Measurements from ENCODE around the gene TUSC1.
A peak's percentile ranks its signal among the peaks of the same experiment; 100 is the strongest.
"Not testable (repeated sequence)": the region's sequence is repeated elsewhere in the genome, so short reads cannot be mapped to it uniquely, and the experiment has no call there.

The TUSC1 gene

GRCh38 chr9:25677301-25678146 lies 720 bp downstream of the TUSC1 start:
- H3K4me3 ChIP-seq (ENCODE audit: low read depth, low read length) = peak overlapping the region; percentile 76
- TF ChIP-seq, protein P1, sequence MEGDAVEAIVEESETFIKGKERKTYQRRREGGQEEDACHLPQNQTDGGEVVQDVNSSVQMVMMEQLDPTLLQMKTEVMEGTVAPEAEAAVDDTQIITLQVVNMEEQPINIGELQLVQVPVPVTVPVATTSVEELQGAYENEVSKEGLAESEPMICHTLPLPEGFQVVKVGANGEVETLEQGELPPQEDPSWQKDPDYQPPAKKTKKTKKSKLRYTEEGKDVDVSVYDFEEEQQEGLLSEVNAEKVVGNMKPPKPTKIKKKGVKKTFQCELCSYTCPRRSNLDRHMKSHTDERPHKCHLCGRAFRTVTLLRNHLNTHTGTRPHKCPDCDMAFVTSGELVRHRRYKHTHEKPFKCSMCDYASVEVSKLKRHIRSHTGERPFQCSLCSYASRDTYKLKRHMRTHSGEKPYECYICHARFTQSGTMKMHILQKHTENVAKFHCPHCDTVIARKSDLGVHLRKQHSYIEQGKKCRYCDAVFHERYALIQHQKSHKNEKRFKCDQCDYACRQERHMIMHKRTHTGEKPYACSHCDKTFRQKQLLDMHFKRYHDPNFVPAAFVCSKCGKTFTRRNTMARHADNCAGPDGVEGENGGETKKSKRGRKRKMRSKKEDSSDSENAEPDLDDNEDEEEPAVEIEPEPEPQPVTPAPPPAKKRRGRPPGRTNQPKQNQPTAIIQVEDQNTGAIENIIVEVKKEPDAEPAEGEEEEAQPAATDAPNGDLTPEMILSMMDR (IDR thresholded peaks at IDR 0.05; ENCODE audit: low read depth, low read length) = no peak

DNA sequence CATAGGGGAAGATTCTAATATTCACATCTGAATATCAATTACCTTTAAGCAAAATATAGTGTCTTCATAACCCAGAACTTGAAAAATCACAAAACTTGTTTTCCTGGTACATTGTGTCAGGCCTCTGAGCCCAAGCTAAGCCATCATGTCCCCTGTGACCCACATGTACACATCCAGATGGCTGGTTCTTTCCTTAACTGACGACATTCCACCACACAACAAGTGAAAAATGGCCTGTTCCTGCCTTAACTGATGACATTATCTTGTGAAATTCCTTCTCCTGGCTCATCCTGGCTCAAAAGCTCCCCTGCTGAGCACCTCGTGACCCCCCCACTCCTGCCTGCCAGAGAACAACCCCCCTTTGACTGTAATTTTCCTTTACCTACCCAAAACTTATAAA lies 2.4 kb downstream of the TUSC1 start:
- H3K4me3 ChIP-seq (ENCODE audit: low read depth, low read length) = not testable (repeated sequence)

DNA sequence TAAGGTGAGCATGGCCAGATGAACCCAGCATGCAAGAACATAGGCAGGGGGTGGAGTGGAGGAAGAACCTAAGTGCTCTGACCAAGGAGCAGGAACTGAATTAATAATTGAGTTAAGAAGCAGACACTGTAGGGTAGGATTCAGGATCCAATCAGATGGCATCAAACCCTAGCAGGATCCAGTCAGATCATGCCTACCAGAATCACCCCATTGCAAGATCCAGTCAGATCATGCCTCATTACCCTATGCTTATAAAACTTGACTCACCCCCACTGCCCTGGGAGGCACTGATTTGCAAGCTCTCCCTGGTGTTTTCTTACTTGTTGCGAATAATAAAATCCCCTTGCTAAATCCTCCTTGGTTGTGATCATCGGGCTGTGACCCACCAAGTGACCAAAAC lies 19.7 kb downstream of the TUSC1 start:
- H3K4me3 ChIP-seq (ENCODE audit: low read depth, low read length) = no peak overlapping the region

GRCh38 chr9:25654417-25654816 lies 23.8 kb downstream of the TUSC1 start:
- TF ChIP-seq, protein P1 (IDR thresholded peaks at IDR 0.05; ENCODE audit: low read depth, low read length) = no peak
- H3K4me3 ChIP-seq (ENCODE audit: low read depth, low read length) = no peak overlapping the region

More for the DNA sequence above, 19.7 kb downstream of the TUSC1 start:
- TF ChIP-seq, protein P1 (IDR thresholded peaks at IDR 0.05; ENCODE audit: low read depth, low read length) = no peak

DNA sequence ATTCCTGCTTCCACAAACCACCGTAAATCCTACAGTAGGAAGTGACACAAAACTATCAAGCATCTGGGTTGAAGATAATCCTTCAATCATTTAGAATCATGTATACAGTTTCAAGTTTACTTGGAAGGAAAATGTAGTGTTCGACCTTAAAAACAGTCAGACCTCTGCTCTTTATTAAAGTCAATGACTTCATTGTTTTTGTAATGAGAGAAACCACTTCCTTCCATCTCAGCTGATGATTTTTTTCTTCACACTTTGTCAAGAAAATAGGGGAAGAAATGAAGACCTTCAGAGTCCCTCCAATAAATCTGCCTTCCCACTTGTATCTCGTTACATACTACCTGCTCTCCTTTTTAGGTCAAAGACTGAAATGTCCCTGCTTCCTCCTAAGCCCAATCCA lies 30.1 kb downstream of the TUSC1 start:
- H3K4me3 ChIP-seq (ENCODE audit: low read depth, low read length) = no peak overlapping the region
- TF ChIP-seq, protein P1 (IDR thresholded peaks at IDR 0.05; ENCODE audit: low read depth, low read length) = no peak

- no peak overlapping the region for H3K4me3 ChIP-seq (ENCODE audit: low read depth, low read length)
- TF ChIP-seq, protein P1 (IDR thresholded peaks at IDR 0.05; ENCODE audit: low read depth, low read length) = no peak
These were observed 42.2 kb downstream of the TUSC1 start for GRCh38 chr9:25636026-25636425.

DNA sequence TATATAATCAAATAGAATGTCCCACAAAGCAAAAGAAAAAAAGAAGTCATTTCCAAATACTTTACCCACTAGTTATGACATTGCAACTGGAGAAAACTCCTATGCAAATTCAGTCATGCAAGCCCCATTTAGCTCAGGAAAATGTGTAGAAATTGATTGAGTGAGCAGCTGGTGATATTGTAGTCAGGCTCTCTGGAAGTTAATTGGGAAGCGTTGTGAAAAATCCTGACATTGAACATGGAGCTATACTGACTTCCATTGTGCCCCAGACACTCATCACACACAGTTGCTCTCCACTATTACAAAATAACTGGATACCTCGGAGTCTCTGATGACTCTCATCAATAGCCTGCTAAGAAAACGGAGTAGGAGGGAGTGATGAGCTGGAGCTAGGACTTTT lies 49.0 kb downstream of the TUSC1 start:
- no peak overlapping the region for H3K4me3 ChIP-seq (ENCODE audit: low read depth, low read length)
- TF ChIP-seq, protein P1 (IDR thresholded peaks at IDR 0.05; ENCODE audit: low read depth, low read length) = no peak
